HG02759 (cell line): Measurements from ENCODE around the gene WDR13.

Experiments used
- ATAC-seq: cut with Tn5 transposase; IDR thresholded peaks from one replicate; pipeline ENCODE4 v1.9.1; 2021; ENCODE audit warnings: mild to moderate bottlenecking, moderate library complexity; ENCODE audit not compliant: unreplicated experiment

Gene WDR13

DNA sequence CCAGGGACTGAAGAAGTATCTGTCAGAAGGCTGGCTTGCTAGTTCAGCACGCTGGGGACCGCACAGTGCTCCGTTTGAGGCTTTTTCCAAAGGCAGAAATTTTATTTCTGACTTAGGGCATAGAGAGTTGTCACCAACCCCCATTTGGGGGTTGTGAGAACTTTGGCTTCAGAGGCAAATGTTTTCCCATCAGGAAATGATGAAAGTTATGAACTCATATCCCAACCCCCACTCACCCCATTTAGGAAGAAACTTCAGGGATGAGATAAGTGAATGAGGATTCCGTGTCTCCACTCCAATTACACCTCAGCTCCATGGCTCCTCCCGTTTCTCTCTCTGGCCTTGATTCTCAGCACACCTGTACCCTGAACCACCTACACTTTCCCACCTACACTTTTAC is 4.3 kb upstream of the WDR13 start:
- ATAC-seq: no peak

DNA sequence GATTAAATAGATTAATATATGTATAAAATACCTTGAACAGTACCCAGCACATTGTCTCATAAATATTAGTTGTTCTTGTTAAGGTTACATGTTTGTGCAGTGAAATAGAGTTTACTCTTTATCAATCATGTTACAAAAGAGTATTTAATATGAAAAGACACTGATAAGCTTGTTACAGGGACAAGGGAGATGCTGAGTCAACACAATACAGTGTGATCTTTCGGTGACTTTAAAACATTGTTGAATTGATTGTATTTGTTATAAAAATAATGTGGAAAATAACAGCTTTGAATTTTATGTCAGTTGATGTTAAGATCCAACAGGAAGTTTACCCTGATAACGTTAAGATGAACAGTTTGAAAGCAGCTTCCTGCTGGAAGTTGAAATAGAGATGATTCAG is 1.4 kb upstream of the WDR13 start:
- no peak for ATAC-seq

DNA sequence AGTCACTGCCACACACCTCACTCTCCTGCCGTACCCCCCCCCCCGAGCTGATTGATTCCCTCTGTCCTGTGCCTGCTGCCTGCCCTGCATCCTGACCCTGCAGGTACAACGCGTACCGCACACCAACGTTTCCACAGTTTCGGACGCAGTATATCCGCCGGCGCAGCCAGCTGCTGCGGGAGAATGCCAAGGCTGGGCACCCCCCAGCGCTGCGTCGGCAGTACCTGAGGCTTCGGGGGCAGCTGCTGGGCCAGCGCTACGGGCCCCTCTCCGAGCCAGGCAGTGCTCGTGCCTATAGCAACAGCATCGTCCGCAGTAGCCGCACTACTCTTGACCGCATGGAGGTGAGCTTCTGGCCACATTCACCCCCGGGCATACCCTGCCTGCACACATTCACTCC is 1.3 kb downstream of the WDR13 start:
- ATAC-seq: no peak

DNA sequence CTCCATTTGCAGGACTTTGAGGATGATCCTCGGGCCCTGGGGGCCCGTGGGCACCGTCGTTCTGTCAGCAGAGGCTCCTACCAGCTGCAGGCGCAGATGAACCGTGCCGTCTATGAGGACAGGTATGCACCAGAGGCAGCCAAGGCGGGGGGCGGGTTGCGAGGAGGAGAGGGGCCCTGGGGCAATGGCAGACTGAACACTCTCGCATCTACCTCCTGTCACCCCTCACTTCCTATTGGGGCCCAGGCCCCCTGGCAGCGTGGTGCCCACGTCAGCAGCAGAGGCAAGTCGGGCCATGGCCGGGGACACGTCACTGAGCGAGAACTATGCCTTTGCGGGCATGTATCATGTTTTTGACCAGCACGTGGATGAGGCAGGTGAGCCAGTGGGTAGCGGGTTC is 2.0 kb downstream of the WDR13 start:
- ATAC-seq: no peak

DNA sequence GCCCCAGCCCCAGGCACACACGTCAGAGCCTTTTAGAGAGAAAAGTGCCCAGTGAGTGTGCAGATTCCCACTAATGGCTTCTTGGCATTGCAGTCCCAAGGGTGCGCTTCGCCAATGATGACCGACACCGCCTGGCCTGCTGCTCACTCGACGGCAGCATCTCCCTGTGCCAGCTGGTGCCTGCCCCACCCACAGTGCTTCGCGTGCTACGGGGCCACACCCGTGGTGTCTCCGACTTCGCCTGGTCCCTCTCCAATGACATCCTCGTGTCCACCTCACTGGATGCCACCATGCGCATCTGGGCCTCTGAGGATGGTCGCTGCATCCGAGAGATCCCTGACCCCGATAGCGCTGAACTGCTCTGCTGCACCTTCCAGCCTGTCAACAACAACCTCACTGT is 2.9 kb downstream of the WDR13 start:
- no peak for ATAC-seq

DNA sequence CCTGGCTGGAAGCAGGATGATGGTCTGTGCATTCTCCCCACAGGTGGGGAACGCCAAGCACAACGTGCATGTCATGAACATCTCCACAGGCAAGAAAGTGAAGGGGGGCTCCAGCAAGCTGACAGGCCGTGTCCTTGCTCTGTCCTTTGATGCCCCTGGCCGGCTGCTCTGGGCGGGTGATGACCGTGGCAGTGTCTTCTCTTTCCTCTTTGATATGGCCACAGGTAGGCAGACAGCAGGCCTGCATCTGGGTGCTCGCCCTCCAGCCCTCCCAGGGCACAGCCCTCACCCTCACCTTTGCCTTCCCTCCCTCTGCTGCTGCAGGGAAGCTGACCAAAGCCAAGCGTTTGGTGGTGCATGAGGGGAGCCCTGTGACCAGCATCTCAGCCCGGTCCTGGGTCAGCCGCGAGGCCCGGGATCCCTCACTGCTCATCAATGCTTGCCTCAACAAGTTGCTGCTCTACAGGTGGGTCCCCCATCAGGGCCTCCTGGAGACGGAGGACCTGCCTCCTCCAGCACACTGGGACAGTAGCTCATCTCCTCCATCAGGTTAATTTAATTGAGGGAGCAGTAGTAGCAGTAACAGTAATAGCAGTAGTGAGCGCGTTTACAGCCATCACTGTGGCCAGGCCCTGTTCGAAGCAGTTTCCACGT is 4.6 kb downstream of the WDR13 start:
- no peak for ATAC-seq

DNA sequence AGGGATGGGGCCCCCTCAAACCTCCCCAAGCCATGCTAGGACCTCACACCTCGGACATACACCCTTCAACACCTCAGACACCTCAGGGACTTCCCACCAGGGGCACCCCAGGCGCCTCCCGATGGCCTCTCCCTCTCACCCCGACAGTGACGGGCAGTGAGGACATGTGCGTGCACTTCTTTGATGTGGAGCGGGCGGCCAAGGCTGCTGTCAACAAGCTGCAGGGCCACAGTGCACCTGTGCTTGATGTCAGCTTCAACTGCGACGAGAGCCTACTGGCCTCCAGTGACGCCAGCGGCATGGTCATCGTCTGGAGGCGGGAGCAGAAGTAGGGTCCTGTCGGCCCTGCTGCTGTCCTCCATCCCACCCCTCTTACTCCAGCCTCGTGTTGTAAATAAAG is 7.4 kb downstream of the WDR13 start:
- ATAC-seq: no peak

DNA sequence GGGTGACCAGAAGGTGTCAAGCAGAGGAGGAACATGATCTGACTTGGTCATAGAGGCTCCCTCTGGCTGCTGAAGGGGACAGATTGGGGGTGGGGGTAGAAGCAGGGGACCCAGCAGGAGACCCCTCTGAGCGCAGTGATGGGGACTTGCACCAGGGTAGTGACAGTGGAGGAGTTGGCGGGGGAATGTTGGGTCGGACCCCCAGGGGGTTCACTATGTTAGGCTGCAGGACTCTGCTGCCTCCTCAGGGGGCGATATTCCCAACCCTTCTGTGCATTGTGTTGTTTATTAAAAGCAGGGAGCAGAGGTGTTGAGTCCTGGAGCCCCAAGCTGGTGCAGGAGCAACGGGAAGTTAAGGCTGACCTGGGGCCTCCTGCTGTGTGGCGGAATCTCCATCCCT is 8.8 kb downstream of the WDR13 start:
- ATAC-seq: no peak

DNA sequence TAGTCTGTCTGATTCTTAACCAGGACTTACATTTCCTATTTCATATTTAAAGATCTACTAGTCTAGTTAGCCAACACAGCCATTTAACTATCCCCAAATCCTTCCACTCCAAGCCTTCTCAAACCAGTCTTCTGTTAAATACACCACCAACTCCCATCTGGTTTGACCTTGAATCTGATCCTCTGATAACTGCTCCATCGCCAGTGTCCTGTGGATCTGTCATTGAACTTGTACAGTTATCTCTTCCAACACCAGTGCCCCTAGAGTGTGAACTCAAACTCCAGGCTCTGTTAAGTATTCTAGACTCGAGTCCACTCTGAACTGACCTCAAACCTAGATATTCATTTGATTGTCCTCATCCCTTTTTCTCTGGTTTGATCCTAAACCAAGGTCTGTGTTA is 14.4 kb downstream of the WDR13 start:
- ATAC-seq: no peak

DNA sequence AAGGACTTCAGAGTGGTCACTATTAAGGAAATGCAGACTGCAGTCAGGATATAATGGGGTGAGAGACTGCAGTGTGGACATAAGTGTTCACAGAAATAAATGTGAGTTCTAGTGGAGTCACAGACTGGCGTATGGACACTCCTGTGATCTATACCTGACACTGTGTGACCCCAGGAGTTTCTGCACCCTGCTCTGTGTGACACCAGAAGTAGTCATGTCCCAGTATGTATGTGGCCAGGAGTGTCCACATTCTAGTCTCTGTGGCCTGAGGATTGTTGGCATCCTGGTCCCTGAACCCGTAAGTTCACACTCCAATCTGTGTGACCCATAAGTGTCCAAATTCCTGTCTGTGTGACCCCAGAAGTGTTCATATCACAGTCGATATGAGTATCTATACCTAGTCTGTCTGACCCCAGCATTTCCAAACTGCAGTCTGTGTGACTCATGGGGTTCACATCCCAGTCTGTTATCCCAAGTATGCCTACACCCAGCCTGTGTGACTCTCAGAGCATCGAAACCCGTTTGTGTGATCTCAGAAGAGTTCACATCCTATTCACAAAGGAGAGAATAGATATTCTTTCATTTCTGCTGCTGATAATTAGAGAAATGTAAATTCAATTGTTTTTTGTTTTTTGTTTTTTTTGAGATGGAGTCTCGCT is 16.3 kb downstream of the WDR13 start:
- no peak for ATAC-seq

DNA sequence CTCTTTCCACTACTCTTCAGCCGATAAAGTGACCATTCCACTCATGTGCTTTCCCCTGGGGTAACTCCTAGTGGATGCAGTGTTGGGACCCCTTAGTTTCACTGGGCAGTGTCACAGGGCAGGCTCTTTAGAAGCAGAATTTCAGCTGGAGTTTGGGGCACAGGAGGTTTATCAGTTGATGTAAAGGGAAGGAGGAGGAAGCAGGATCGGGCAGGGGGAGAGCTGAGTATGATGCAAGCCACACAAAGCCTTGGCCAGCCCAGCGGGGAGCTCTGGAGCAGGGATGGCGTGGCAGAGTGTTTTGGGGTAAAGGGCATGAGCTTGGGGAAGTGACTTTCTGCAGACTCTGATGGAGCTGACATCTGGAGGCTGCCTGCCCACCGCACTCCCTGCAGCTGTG is 19.3 kb downstream of the WDR13 start:
- ATAC-seq: no peak

DNA sequence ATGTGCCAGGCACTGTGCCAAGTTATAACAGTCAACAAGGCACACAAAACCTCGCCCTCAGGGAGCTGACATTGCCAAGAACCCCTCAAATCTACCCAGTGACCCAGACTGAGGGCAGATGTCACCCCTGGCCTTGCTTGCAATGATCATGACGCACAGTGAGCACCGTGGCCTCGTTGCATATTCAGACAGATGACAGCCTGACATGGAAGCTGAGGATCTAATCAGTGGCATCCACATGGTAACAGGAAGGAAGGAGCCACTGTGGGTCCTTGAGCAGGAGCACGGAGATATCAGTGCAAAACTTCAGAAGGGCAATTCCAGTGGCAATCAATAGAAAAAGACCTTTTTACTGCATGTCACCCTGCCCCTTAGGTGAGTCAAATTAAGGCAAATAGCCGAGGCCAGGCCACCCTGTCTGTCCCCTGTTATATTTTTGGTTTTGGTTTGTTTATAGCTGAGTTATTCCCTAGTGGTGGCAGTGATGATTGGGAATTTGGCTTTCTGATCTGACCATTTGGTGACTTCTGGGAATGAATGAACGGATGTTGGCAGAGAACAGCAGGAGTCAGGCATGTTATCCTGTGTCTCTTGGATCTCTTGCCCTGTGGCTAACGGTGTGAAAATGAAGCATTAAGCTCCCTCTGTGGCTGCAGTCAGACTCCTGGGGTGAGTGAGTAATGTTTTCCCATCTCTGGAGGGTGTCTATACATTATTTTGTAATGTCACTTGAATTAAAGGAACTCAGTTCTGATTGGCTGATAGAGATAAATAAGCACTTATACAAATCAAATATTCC is 20.4 kb downstream of the WDR13 start:
- ATAC-seq: no peak

DNA sequence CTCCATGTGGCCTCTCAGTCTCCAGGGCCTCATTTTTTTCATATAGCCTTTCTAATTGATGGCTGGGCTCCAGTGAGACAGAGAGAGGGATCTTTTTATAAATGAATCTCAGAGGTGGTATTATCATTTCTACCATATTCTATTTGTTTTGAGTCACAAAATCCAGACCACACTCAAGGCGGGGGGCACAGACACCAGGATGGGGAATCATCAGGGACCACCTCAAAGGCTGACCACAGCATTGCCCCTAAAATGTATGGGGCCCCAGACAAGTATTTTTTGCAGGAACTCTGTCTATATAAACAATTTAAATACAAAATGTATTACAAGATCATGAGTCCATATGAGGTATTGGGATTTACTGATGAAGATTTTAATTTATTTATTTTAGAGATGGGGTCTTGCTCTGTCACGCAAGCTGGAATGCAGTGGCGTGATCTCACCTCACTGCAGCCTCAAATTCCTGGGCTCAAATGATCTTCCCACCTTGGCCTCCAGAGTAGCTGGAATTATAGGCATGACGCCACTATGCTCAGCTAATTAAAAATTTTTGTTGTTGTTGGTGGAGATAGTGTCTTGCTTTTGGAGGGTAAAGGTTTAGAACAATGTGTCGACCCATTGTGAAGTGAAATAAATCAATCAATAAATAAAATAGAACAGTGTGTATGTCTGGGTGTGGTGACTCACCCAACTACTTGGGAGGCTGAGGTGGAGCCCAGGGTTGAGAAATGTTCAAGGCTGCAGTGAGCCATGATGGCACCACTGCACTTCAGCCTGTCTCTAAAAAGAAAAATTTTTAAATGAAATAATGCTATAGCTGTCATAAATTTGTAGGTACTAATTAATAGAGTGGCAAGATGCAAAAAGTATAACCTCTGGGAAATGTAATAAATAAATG is 29.4 kb downstream of the WDR13 start:
- ATAC-seq: no peak

DNA sequence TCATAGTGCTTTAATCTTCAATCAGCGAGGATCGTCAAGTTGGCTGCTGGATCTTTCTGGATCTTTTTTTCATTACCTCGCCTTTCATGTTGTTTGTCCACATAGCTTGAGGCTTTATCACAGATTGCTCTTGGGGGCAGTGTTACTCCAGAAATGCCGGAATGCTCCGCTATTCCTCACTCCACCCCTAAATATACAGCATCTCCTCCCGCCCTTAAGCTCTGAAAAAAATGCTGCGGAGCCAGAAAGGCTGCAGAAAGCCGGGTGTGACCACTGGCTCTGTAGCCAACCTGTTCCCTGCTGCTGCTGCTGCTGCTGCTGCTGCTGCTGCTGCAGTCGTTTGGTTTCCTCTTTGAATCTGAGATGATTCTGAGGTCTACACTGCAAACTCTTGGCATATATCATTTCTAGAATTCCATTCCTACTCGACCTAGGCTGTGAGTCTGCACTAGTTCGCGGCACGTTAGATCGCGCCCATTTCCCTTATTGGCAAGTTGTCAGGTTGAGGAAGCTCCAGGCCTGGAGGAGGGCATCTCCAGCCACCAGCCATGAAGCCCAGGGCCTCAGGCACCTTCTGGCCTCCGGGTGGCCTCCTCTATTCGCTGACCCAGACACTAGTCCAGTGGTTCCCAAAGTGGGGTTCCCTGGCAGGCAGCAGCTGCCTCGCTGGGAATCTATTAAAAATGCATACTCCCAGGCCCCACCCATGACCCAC is 34.2 kb downstream of the WDR13 start:
- ATAC-seq: peak; percentile 86

DNA sequence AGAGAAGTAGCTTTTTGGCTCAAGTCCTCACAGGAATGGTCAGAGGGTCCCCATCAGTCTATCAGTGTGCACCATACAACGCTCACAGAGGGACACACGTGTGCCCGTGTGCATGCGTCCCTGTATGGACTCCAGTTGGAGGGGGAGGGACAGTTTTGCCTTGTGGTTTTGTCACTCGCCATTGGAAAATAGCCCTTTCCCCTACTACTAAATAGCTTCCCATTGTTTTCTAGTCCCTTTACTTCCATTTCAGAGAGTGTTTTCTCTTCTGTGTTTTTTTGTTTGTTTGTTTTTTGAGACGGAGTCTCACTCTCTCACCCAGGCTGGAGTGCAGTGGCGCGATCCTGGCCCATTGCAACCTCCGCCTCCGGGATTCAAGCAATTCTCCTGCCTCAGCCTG is 34.9 kb downstream of the WDR13 start:
- ATAC-seq: no peak

DNA sequence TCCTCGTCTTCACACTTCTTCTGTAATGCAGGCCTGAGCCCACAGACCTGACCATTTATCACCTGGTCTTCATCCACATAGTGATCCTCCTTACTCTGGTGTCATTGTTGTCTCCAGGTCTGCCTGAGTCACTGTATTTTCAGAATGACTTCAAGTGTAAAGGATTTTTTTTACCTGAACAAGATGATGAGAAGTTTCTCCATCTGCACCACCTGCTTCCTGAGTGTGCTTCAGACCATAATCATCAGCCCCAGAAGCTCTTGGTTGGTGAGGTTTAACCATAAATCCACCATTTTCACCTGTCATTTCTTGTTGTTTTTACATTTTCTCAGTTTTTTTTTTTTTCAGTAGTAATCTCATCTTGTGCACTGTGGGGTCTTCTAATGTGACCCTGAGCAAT is 39.0 kb downstream of the WDR13 start:
- no peak for ATAC-seq

DNA sequence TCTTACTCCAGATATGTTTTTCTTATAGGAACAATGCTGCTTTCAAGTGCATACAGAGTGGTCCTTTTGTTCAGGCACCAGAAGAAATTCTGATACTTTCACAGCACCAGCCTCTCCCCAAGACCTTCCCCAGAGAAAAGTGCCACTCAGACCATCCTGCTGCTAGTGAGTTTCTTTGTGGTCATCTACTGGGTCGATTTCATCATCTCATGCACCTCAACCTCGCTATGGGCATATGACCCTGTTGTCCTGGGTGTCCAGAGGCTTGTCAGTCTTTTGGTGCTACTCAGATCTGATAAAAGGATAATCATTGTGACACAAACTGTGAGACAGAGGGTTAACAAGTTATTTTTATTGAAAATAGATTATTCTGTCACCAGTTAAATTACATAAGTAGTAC is 39.5 kb downstream of the WDR13 start:
- ATAC-seq: no peak

DNA sequence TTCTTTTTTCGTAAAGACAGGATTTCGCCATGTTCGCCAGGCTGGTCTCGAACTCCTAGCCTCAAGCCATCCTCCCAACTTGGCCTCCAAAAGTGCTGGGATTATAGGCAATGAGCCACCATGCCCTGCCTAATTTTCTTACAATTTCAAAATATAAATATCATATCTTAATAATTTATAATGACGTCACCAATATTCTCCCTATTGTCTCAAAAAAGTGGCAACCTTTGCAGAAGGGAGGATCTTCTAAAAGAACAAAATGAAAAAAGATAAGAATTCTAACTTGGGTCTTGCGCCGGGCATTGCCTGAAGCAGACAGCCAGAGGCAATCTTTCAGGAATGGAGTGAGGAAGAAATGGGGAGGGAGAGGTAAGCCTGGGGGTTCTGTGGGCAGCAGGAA is 48.4 kb downstream of the WDR13 start:
- no peak for ATAC-seq

DNA sequence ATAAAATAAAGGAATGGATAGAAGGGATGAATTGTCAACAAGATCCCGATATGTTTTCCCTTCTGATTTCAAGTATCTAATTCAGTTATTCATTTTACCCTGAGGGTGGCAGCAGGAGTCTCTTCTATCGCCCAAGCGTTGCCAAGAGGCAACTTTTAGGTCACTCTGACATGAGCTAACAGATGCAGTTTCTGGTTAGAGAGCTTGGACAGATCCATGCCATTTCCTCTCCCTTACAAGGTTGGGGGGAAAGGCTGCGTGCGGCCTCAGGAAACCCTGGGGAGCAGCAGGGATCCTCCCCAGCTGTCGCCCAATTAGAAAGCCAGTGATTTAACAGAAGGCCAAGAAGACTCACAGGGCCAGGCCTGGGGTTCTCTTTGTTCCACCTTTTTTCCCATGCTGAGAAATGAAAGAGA is 51.1 kb downstream of the WDR13 start:
- ATAC-seq: no peak

DNA sequence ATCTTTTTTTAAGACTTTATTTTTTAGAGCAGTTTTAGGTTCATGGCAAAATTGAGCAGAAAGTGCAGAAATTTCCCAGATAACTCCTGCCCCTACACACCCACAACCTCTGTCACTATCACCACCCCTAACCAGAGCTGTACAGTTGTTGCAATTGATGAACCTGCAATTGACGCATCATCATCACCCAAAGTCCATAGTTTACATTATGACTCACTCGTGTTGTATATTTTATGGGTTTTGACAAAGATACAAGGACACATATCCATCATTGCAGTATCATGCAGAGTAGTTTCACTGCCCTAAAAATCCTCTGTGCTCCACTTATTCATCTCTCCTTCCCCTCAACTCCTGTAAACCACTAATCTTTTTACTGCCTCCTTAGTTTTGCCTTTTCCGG is 51.8 kb downstream of the WDR13 start:
- no peak for ATAC-seq
